Lower leg skin (tissue), 3 donors: ENCODE measurements around the gene DECR2.

ENCODE experiments used
- CTCF ChIP-seq, 3 donors: fragments of 450-650 bp; IDR thresholded peaks; one replicate each; pipeline ENCODE4 v1.5.1; 2016; ENCODE audit warnings: antibody characterized with exemption in 3 of 3, mild to moderate bottlenecking in 3 of 3, moderate library complexity in 2 of 3
- POLR2A ChIP-seq, 2 donors: fragments of 450-650 bp; IDR thresholded peaks; one replicate each; pipeline ENCODE4 v1.6.1; 2016 to 2017; ENCODE audit warnings: antibody characterized with exemption in 2 of 2, mild to moderate bottlenecking in 1 of 2, moderate library complexity in 1 of 2

GRCh38 chr16:359067-359763, 42.5 kb upstream of the DECR2 start:
- TF ChIP-seq CTCF (IDR thresholded peaks at IDR 0.05): no peak
- no peak for TF ChIP-seq POLR2A (IDR thresholded peaks at IDR 0.05)
